Memory B cell (primary cell): ENCODE results near the gene PLA2G4A.

Experiments used
- ATAC-seq: fragments of 150-1000 bp; cut with Tn5 transposase; 2 replicates; pipeline ENCODE4 v1.10.0; 2021; ENCODE audit warnings: low read depth, mild to moderate bottlenecking, moderate library complexity
- DNase-seq, 2 donors: peaks; one replicate each; pipeline ENCODE4 v3.0.0; 2022; ENCODE audit warnings: low spot score in 2 of 2
- H3K27ac Mint-ChIP-seq: one replicate; pipeline ENCODE4 v1.8.0; 2022; ENCODE audit warnings: mild to moderate bottlenecking, moderate library complexity, mixed read lengths
- H3K27me3 Mint-ChIP-seq: one replicate; pipeline ENCODE4 v1.8.0; 2022; ENCODE audit warnings: mixed read lengths
- H3K36me3 Mint-ChIP-seq: one replicate; pipeline ENCODE4 v1.8.0; 2022; ENCODE audit warnings: mild to moderate bottlenecking, mixed read lengths
- H3K4me1 Mint-ChIP-seq: one replicate; pipeline ENCODE4 v1.8.0; 2022; ENCODE audit warnings: mixed read lengths
- H3K4me3 Mint-ChIP-seq: one replicate; pipeline ENCODE4 v1.8.0; 2022; ENCODE audit warnings: mild to moderate bottlenecking, moderate library complexity, mixed read lengths
- H3K9me3 Mint-ChIP-seq: one replicate; pipeline ENCODE4 v1.8.0; 2022; ENCODE audit warnings: mixed read lengths

PLA2G4A gene

GRCh38 chr1:186997877-186998276 is 169.1 kb downstream of the PLA2G4A start:
- ATAC-seq: no peak
- no peak overlapping the region for H3K27ac Mint-ChIP-seq

GRCh38 chr1:186999506-186999905 is 170.8 kb downstream of the PLA2G4A start:
- Mint-ChIP-seq H3K9me3 (no peaks in the 10 kb centered on the region), H3K4me1 (no peaks in the 10 kb centered on the region), H3K36me3 (no peaks in the 10 kb centered on the region), H3K27me3 (peaks cover 2% of the 10 kb centered on the region), H3K27ac (no peak overlapping the region), H3K4me3 (no peak overlapping the region)
- ATAC-seq (no peak), DNase-seq (no peak)

More at GRCh38 chr1:186997877-186998276, 169.1 kb downstream of the PLA2G4A start:
- no peaks in the 10 kb centered on the region for H3K36me3 Mint-ChIP-seq
- DNase-seq: no peak
- H3K9me3 Mint-ChIP-seq: no peaks in the 10 kb centered on the region
- no peak overlapping the region for H3K4me3 Mint-ChIP-seq
- peaks cover 2% of the 10 kb centered on the region for H3K27me3 Mint-ChIP-seq
- H3K4me1 Mint-ChIP-seq: no peaks in the 10 kb centered on the region

DNA sequence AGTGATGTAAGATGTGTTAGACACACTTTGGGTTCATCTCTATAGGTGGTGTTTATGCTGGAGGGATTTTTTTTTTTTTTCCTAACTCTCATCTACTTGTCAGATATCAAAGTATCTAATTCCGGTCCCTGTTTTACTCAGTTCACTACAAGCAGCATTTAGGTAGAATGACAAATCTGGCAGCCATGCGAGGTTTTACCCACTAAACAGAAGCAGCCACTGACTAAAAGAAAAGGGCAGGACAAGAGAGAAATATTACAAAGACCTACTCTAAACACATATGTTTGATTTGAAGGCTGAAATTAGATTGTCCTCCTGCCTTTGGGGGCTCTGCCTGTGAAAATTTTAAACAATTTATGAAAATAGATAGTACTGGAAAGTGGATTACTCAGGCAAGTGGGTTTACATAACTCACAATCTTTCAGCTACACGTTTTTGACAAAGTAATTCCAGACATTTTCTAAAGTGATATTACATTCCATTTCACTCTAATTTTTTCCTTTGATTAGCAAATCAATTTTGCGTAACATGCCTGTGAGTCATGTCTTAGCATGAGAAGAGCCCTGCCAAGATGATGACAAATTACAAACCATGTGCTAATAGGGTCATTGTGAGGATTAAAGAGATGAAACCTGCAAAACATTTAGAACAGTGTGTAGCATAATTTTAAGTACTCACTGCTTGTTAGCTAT is 172.6 kb downstream of the PLA2G4A start:
- no peaks in the 10 kb centered on the region for H3K4me1 Mint-ChIP-seq
- no peak overlapping the region for H3K4me3 Mint-ChIP-seq
- ATAC-seq (no peak), DNase-seq (no peak)
- no peaks in the 10 kb centered on the region for H3K9me3 Mint-ChIP-seq
- peaks cover 2% of the 10 kb centered on the region for H3K27me3 Mint-ChIP-seq
- no peaks in the 10 kb centered on the region for H3K36me3 Mint-ChIP-seq
- H3K27ac Mint-ChIP-seq: no peak overlapping the region

DNA sequence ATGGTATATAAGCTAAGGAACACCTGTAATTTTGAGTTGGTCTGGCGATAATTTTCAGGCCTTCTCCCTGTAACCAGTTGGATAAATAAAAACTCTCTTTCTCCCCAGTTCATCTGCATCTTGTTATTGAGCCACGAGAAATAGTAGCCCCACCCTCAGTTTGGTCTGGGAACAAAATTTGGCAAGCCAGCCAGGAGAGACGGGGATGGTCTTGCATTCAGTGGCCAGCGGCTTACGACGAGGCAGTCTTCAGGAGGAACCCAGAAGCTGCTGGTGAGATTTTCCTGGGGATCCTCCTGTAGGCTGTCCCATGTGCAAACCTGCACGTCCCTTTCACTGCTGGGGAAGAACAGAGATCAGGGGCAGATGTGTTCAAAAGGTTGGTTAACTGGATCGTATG is 174.6 kb downstream of the PLA2G4A start:
- H3K9me3 Mint-ChIP-seq: no peaks in the 10 kb centered on the region
- no peaks in the 10 kb centered on the region for H3K36me3 Mint-ChIP-seq
- DNase-seq (no peak), ATAC-seq (no peak)
- no peak overlapping the region for H3K27ac Mint-ChIP-seq
- H3K4me1 Mint-ChIP-seq: no peaks in the 10 kb centered on the region
- H3K27me3 Mint-ChIP-seq: peaks cover 2% of the 10 kb centered on the region
- H3K4me3 Mint-ChIP-seq: no peak overlapping the region

GRCh38 chr1:187006896-187007295 is 178.1 kb downstream of the PLA2G4A start:
- Mint-ChIP-seq H3K27ac (no peak overlapping the region), H3K36me3 (no peaks in the 10 kb centered on the region), H3K4me3 (no peak overlapping the region), H3K27me3 (peaks cover 2% of the 10 kb centered on the region), H3K4me1 (no peaks in the 10 kb centered on the region), H3K9me3 (peaks cover 3% of the 10 kb centered on the region)
- no peak for ATAC-seq
- no peak for DNase-seq

DNA sequence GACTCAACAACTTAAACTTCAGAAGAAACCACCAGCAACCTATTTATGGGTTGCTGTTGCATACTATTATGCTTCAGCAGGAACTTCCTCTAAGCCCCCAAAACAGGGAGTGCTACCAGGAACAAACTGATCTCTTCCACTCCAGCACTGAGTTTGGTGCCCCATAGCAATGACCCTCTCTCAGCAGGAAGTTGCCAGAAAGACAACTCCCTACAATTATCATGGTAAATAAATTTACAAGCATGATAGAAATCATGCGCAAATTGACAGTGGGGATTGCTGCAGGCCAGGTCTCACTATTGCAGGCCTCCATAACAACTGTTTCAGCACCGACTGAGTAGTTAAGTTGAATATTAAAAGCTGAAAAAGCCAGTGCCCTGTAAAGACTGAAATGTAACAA is 180.6 kb downstream of the PLA2G4A start:
- H3K9me3 Mint-ChIP-seq: peaks cover 4% of the 10 kb centered on the region
- no peak for ATAC-seq
- H3K27ac Mint-ChIP-seq: no peak overlapping the region
- H3K4me1 Mint-ChIP-seq: no peaks in the 10 kb centered on the region
- H3K4me3 Mint-ChIP-seq: no peak overlapping the region
- DNase-seq: no peak
- H3K36me3 Mint-ChIP-seq: no peaks in the 10 kb centered on the region
- H3K27me3 Mint-ChIP-seq: no peaks in the 10 kb centered on the region

GRCh38 chr1:187010571-187011309 is 182.0 kb downstream of the PLA2G4A start:
- peaks cover 4% of the 10 kb centered on the region for H3K9me3 Mint-ChIP-seq
- H3K27ac Mint-ChIP-seq: no peak overlapping the region
- no peaks in the 10 kb centered on the region for H3K4me1 Mint-ChIP-seq
- ATAC-seq (no peak), DNase-seq (no peak)
- no peaks in the 10 kb centered on the region for H3K27me3 Mint-ChIP-seq
- H3K36me3 Mint-ChIP-seq: no peaks in the 10 kb centered on the region
- H3K4me3 Mint-ChIP-seq: no peak overlapping the region

GRCh38 chr1:187013582-187014200 is 184.9 kb downstream of the PLA2G4A start:
- DNase-seq: no peak
- H3K27me3 Mint-ChIP-seq: no peaks in the 10 kb centered on the region
- no peak for ATAC-seq
- no peak overlapping the region for H3K27ac Mint-ChIP-seq
- H3K36me3 Mint-ChIP-seq: no peaks in the 10 kb centered on the region
- no peak overlapping the region for H3K4me3 Mint-ChIP-seq
- no peaks in the 10 kb centered on the region for H3K4me1 Mint-ChIP-seq
- peaks cover 4% of the 10 kb centered on the region for H3K9me3 Mint-ChIP-seq

DNA sequence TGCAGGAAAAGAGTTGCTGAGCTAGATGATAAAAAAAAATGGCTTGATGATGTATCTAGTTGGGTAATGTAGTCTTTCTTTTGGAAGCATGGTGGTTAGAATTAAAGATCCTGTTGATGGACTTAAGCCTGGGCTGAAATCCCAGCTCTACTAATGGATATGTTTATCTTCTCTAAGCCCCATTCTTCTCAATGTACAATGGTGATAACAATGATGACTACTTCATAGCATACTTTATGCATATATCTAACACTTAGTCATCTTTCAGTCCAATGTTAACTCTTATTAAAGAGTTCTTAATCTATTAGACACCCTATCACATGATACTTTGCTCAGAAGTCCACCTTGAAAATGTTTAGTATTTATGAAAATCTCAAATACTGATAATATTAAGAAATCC is 189.5 kb downstream of the PLA2G4A start:
- DNase-seq (no peak), ATAC-seq (no peak)
- H3K27me3 Mint-ChIP-seq: peaks cover 1% of the 10 kb centered on the region
- H3K36me3 Mint-ChIP-seq: no peaks in the 10 kb centered on the region
- H3K4me1 Mint-ChIP-seq: no peaks in the 10 kb centered on the region
- no peak overlapping the region for H3K4me3 Mint-ChIP-seq
- H3K9me3 Mint-ChIP-seq: no peaks in the 10 kb centered on the region
- no peak overlapping the region for H3K27ac Mint-ChIP-seq

- Mint-ChIP-seq H3K27me3 (no peaks in the 10 kb centered on the region), H3K4me1 (no peaks in the 10 kb centered on the region), H3K36me3 (no peaks in the 10 kb centered on the region), H3K9me3 (peaks cover 14% of the 10 kb centered on the region), H3K27ac (no peak overlapping the region), H3K4me3 (no peak overlapping the region)
- ATAC-seq: no peak
- DNase-seq: no peak
These were observed 198.5 kb downstream of the PLA2G4A start for GRCh38 chr1:187027253-187027652.

DNA sequence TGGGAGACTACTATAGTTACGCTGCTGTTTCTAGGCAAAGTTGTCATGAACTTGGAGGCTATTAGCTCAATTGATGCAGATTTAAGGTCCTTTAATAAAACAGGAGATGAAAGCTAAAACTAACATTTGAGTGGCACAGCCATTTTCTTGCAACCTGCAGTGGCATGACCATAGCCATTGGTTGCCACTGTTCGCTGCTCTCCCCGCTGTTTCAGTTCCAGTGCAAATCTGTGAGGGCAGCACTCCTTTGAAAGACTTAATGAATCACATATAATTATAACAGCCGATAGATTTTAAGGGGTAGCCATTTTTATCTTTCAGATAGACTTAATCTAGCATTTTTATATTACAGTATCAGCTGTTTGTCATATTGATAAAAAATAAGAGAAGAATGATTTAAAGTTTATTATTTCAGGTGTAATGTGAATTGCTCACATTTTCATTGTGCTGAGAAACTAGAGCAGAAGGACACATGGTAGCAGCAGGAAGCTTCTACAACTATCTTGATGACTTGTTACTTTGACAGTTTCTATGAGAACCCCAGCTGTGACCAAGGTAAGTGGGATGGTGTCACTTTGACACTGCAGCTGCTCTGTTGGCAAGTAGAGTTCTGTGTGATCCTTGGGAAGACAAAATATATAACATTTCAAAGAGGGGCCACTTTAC is 203.7 kb downstream of the PLA2G4A start:
- DNase-seq (no peak), ATAC-seq (no peak)
- Mint-ChIP-seq H3K4me3 (no peak overlapping the region), H3K27me3 (no peaks in the 10 kb centered on the region), H3K9me3 (peaks cover 6% of the 10 kb centered on the region), H3K27ac (no peak overlapping the region), H3K4me1 (no peaks in the 10 kb centered on the region), H3K36me3 (no peaks in the 10 kb centered on the region)

DNA sequence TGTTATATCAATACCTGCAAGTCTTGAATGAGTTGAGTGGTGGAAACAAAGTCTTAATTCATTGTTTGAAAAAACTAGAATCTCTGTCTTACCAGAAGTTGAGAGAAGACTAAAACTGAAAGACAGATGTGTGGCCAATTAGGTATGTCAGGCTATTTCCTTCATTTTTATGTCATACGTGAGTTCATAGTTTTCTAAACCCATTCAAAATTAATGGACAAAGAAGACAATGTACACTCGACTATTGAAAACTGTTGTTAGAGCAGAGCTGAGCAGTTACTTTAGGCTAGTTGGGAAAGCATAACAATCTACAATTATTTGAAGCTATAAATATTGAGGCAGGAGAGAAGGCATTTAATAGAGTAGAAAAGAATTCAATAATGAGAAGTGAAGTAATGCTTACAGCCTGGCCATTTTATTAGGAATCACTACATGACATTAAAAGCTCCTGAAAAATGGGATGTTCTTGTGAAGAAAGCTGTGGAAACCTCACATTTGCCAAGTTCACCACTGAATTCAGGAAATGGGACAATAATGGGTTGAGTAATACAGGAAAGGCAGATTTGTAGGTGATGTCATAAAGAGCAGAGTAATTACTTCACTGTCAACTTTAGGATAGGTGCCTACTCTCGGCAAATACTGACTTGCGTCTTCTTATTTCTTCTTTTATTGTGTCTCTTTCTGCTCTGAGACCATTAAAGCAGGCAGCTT is 204.4 kb downstream of the PLA2G4A start:
- no peak for ATAC-seq
- no peaks in the 10 kb centered on the region for H3K27me3 Mint-ChIP-seq
- H3K36me3 Mint-ChIP-seq: no peaks in the 10 kb centered on the region
- no peak for DNase-seq
- no peaks in the 10 kb centered on the region for H3K4me1 Mint-ChIP-seq
- H3K27ac Mint-ChIP-seq: no peak overlapping the region
- peaks cover 6% of the 10 kb centered on the region for H3K9me3 Mint-ChIP-seq
- H3K4me3 Mint-ChIP-seq: no peak overlapping the region

DNA sequence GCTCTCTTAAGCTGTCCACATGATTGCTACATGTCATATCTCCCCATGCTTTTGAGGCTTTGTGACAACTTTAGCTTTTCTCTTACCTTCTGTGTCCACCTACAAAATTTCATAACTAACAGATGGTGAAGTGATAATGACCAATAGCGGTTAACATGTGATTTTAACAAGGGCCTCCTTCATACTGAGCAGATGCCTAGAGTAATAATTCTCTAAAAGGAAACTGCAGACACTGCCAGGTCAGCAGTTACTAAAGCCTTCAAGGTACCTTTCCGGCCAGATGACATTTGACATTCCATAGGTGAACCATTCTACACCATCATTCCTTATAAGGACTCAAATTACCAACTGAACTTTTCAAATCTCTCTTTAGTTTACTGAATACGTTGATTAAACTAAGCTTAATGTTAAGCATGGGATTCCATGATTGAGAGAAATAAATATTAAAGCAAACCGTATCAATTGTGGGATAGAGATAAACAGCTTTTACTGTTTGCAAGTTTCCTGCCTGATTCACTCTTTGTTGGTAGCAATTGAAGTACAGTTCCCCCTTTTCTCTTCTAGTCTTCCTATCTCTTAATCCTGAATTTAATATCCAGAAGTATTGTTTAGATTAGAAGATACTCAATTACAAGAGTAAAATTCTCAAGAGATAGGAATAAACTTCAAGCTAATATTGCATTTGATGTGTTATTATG is 205.1 kb downstream of the PLA2G4A start:
- no peak for ATAC-seq
- H3K9me3 Mint-ChIP-seq: peaks cover 2% of the 10 kb centered on the region
- no peak overlapping the region for H3K4me3 Mint-ChIP-seq
- DNase-seq: no peak
- no peaks in the 10 kb centered on the region for H3K36me3 Mint-ChIP-seq
- H3K27ac Mint-ChIP-seq: no peak overlapping the region
- no peaks in the 10 kb centered on the region for H3K4me1 Mint-ChIP-seq
- no peaks in the 10 kb centered on the region for H3K27me3 Mint-ChIP-seq
